Neural progenitor cell (in vitro differentiated cells): ENCODE measurements around the gene PRKCA.

Experiments used
- EZH2phosphoT487 ChIP-seq: fragments of 200-600 bp; sonication (generic); IDR thresholded peaks from 2 replicates; pipeline ENCODE4 v1.6.1; 2017; ENCODE audit warnings: antibody characterized with exemption
- TF ChIP-seq, protein P1 (sequence below): fragments of 200-600 bp; sonication (generic); IDR thresholded peaks from 2 replicates; pipeline ENCODE4 v1.5.1; 2017; ENCODE audit warnings: antibody characterized with exemption, mild to moderate bottlenecking

GRCh38 chr17:66283296-66283934 is 19.0 kb upstream of the PRKCA start:
- TF ChIP-seq, protein P1, sequence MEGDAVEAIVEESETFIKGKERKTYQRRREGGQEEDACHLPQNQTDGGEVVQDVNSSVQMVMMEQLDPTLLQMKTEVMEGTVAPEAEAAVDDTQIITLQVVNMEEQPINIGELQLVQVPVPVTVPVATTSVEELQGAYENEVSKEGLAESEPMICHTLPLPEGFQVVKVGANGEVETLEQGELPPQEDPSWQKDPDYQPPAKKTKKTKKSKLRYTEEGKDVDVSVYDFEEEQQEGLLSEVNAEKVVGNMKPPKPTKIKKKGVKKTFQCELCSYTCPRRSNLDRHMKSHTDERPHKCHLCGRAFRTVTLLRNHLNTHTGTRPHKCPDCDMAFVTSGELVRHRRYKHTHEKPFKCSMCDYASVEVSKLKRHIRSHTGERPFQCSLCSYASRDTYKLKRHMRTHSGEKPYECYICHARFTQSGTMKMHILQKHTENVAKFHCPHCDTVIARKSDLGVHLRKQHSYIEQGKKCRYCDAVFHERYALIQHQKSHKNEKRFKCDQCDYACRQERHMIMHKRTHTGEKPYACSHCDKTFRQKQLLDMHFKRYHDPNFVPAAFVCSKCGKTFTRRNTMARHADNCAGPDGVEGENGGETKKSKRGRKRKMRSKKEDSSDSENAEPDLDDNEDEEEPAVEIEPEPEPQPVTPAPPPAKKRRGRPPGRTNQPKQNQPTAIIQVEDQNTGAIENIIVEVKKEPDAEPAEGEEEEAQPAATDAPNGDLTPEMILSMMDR = no peak
- no peak for TF ChIP-seq EZH2phosphoT487
